Stimulated activated naive CD8-positive, alpha-beta T cell treated with anti-CD3 and anti-CD28 coated beads, Interleukin-15, Interleukin-2, amounts not matched to agents 100 U/mL and 50 U/mL, for 24 hours (primary cell): ENCODE results near the gene TTLL11.

Experiments used
- ATAC-seq: fragments of 150-1000 bp; cut with Tn5 transposase; one replicate; pipeline ENCODE4 v1.10.0; 2021
- DNase-seq: peaks from one replicate; pipeline ENCODE4 v3.0.0; 2021

TTLL11 gene

DNA sequence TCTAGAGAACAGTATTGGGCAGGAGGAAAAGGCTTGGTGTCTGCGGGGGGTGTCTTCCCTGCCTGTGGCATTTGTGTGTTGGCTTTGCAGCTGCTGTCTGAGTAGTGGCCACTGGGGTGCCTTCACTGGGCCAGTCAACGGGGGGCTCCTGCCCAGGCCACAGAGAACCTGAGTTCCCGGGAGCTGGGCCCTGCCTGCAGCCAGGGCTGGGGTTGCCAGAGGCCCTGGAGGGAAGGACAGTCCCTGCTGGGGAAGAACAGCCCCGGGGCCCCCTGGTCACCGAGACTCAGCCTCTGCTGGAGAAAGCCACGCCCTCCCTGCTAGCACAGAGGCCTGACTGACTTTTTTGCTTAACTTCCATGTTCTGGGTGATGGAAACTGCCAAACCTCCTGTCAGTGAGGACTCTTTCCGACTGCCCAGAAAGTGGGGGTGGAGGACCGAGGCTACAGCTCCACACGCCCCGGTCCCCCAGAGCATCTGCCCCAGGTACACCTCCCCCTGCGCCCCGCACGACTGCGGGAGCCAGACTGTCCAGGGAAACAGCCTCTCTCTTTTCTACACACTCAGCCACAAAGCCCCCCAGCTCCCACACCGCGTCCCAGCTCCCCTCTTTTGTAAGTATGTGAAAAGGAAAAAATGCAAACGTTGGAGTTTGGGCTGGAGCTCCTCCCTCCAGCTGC lies 308.2 kb downstream of the TTLL11 start:
- DNase-seq (no peak), ATAC-seq (no peak)

DNA sequence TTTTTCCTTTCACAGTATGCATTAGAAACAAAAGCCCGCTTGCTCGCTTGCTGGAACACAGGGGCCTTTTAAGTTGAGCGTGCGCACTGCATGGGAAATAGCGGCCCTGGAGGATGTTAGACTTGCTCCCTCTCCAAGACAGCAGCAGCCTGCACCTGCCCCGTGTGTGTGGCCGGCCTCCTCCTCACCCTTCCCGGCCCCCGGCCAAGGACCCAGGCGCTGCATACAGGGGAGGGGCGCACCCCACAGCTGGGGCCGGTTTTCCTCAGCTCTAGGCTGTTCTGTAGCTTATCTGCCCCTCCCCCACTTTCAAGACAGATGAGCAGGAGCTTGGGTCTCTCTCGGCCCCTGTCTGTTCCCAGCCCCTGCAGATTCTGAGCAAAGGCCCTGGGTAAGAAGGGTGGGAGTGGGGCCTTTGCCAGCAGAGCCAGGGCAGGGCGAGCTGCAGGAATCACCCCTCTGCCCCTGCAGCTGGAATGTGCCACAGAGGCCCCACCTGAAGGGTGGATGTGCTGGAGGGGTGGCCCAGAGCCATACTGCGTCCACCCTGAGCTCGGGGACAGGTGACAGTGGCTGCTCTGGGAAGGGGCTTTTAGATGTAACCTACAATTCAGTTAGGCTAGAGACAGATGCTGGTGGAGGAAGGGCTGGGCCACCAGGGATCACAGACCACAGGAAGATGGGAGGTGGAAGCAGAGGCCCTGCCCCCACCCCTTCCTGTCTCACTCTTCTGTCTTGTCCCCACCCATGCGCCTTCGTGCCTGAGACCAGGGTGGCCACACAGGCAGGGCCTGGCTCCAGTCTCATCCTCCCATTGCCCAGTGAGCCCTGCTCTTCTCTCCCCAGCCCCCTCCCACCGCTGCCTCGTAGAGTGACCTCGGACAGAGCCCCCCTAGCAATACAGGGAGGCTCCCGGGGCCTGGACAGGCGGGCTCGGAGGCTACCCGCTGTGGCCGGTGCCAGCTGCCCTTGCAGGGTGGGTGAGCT lies 309.3 kb downstream of the TTLL11 start:
- ATAC-seq (no peak), DNase-seq (no peak)

DNA sequence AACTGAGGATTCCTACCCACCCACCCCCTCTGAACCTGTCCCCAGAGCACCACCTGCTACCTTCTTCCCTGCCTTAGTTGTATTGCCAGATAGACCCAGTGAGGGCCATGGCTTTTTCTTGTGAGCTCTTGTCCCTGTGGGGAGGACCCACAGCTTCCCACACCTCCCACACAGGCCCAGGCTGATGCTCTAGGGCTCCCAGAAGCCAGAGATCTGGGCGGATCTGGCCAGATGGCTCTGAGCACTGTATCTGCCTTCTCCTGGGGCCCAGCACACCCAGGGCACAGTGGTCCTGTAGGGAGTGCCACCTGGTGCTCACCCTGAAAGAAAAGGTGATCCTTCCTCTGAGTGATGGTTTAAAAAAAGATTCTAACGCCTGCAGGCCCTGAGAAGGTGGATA lies 310.0 kb downstream of the TTLL11 start:
- DNase-seq (no peak), ATAC-seq (no peak)

DNA sequence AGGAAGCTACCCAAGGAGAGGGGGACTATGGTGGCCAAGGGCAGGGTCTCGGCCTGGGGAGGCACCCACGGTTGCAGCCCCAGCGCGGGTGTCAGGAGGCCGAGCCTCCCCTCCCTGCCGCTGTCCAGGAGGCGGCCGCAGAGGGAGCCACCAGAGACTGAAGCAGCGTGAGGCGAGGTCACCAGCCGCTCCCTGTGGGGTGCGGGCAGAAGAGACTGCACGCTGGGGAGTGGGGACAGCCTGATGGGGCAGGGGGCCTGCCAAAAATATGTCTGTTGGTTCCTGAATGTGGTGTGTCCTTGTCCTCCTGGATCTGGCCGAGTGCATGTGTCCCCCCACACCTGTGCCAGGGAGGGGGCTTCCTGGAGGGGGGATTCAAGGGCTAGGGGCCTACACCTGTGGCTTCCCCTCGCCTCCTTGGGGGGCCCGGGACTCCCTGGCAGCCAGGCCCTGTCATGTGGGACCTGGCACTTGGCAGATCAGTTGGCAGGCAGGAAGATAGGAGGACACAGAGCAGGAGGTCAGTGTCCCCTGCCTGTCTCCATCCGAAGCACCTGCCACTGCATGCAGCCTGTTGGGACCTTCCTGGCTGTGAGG lies 310.5 kb downstream of the TTLL11 start:
- DNase-seq (no peak), ATAC-seq (no peak)

DNA sequence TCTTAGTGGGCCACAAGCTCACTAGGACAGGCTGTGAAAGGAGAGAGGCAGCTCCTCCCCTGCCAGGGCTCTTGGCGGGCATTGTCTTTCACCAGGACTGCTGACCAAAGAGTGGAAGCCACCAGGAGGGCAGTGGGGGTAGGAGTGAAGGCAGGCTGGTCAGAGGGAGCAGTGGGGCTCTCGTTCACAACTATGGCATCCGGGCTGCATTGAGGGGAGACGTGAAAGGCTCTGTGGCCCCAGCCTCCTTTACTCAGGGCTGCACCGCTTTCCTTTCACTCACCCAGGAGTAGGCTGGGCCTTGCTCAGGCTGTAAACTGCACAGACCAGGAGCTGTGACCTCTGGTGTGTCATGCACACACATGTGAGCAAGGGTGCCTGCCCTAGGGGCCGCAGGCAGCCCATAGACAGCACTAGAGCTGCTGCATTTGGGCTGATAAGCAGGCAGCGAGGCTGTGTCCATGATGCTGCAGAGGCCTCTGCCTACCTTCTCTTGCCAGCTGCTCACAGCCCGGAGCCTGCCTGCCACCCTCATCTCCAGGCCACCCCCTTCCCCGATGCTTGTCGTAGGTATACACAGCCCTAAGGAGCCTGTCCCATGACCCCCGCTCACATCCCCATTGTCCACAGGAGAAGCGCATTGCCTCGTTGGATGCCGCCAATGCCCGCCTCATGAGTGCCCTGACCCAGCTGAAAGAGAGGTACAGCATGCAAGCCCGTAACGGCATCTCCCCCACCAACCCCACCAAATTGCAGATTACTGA lies 311.2 kb downstream of the TTLL11 start:
- no peak for ATAC-seq
- no peak for DNase-seq

DNA sequence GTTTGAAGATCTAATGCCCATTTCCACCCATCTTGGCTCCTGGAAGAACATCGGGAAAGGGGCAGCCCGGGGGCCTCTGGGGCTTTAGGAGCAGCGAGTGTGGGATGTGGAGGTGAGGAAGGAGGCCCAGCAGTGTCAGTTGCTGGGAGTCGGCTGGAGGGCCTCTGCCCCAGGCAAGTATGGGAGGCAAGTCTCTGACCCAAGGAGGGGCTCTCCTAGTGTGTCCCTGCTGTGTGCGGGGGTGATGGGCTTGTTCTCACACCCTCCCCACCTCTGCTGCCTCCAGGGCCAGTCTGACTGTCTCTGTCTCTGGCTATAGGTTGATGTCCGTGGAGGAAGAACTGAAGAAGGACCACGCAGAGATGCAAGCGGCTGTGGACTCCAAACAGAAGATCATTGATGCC lies 312.0 kb downstream of the TTLL11 start:
- DNase-seq (no peak), ATAC-seq (no peak)

DNA sequence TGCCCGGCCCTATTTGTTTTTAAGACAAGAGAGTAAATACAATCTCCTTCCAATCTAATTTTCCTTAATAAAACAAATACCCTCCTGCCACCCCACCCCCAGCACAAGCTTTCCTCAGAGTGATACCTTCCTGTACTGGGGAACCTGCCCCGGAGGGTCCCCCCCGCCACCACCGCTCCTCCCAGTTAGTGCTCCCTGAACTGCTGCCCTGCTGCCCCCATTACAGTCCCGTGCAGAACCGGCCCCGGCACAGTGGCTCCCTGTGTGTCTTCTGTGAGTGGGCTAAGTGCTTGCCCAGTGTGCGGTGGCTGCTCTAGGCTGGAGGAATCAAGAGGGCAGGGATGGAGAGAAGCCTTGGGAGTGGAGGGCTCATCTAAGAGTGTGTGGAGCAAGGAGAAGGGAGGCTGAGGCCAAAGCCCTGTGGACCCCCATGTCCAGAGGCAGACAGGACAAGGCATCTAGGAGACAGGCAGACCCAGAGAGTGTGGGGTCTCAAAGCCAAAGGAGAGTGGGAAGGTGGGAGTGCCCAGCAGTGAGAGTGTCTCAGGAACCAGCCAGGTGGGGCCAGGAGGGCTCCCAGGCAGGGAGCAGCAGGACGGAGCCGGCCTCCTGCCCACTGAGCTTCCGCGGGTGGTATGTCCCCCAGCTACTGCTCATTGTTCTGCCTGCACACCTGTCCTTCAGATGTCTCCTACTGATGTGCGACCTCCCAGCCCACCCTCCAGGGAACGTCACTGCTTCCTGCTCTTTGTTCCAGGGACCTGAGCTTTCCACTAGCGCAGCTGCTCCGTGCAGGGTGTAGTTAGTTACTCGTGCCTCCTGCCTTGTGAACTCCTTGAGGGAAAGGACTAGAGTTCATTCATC lies 312.7 kb downstream of the TTLL11 start:
- DNase-seq (no peak), ATAC-seq (no peak)

DNA sequence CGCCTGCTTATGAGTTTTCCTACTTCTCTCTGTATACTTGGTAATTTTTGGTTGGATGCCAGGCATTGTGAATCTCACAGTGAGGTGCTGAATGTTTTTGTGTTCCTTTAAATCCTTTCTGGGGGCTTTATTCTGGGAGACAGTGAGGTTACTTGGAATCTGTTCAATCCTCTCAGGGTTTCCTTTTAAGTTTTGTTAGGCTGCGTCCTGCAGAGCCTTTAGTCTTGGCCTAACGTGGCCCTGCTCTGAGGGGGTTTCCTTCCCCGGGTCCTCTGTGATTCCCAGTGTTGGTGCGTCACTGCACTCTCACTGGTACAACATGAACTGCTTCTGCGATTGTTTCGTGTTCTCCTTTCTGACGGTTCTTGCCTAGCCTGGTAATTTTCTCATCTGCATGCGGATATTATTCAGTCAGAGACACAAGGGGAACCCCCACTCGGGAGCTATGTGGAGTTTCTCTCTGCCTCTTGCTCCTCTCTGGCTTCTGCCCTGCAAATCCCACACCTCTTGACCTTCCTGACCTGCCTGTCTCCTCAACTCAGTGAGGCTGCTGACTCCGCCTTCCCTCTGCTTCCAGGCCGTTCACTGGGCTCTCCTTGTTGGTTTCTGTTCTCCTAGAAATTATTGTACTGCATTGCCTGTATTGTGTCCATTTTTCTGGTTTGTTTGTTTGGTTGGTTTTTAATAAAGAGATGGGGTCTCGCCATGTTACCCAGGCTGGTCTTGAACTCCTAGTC lies 313.6 kb downstream of the TTLL11 start:
- no peak for DNase-seq
- no peak for ATAC-seq

DNA sequence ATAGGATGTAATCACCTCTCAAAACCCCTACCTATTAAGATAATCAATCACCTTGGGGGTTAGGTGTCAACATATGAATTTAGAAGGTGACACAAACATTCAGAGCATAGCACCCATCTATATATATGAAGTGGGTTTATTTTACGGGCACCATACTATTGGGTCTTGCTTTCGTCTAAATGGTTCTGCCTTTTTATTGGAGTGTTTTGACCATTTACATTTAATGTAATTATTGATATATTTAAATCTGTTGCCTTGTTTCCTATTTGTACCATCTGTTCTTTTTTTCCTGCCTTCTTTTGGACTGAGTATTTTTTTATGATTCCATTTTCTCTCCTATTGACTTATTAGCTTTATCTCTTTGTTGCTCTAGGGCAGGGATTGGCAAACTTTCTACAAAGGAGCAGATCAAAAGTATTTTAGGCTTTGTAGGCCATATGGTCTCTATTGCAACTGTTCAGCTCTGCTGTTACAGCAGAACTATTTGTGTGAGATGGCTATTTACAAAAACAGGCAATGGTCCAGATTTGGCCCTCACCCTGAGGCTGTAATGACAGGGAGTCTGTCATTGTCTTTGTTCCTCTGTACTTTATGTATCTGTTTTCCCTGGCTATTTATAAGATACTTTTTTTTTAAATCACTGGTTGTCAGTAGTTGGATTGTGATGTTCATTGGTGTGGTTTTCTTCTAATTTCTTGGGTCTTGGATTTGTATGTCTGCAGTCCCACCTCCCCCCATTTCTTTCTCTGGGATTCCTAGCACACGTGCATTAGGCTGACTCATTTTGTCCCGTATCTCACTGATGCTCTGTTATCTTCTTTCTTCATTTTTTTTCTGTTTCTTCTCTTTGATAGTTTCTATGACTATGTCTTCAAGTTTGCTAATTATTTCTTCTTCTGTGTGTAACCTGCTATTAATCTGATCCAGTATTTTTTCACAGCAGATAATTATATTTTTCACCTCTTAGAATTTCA lies 314.6 kb downstream of the TTLL11 start:
- ATAC-seq: no peak
- DNase-seq: no peak

DNA sequence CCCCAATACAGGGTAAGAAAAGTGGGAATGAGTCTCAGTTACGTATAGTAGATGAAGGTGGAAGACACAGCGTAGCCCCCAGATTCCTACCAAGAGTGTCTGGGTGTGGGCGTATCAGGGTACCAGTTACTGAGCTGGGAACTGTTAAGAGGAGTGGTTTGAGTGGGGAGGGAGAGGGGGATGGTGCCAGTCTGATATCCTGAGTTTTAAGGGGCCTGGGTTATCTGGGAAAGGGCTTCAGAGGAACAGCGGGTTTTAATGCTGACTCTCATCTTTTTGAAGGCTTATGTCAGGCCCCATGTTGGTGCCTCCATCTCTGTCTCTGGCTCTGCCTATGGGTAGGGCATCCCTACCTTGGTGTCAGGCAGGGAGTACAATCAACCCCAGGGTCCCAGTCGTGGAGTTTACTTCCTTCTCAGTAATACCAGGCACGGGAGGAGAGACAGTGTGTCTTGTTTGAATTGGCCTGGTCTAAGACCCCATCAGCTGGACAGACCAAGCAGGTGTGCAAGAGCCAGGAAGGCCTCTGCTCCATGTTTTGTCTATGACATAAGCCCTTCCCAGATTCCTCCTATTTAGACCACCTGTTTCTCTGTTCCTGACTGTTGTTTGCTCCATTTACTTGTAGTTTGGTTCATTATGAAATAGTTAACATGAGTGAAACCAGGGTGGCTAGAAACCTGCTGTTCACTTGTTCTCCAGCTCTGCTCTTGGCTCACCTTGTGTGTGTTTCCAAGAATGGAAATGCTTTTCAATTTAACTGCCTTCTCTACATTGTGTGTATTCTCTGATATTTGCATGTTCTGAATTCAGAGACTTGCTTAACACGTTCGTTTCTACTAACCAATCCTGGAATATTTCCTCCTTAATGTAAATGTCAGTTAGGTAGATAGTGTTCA lies 316.1 kb downstream of the TTLL11 start:
- DNase-seq (no peak), ATAC-seq (no peak)

DNA sequence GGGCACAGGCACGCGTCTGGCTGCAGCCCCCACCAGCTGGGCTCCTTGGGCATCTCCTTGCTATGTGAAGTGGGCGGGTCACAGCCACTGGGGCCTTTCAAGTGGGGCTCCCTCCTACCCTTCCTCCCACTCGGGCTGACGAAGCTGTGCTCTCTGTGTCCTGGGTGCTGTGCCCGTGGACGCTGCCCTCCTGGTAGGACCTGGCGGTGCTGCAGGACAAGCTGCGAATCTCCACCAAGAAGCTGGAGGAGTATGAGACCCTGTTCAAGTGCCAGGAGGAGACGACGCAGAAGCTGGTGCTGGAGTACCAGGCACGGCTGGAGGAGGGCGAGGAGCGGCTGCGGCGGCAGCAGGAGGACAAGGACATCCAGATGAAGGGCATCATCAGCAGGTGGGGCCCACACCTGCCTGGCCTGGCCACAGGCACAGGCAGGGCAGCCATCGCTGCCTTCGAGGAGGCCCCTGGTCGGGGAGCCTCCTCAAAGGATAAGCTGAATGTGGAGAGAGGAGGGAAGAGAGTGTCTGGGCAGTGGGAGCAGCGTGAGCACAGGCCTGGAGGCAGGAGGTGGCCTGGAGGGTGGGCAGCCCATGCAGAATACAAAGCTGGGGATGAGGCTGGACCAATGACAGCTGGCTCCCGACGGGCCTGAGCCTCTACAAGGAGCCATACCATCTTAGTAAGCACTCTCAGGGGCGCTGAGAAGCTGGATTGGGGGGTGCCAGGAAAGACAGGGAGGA lies 316.9 kb downstream of the TTLL11 start:
- DNase-seq: no peak

DNA sequence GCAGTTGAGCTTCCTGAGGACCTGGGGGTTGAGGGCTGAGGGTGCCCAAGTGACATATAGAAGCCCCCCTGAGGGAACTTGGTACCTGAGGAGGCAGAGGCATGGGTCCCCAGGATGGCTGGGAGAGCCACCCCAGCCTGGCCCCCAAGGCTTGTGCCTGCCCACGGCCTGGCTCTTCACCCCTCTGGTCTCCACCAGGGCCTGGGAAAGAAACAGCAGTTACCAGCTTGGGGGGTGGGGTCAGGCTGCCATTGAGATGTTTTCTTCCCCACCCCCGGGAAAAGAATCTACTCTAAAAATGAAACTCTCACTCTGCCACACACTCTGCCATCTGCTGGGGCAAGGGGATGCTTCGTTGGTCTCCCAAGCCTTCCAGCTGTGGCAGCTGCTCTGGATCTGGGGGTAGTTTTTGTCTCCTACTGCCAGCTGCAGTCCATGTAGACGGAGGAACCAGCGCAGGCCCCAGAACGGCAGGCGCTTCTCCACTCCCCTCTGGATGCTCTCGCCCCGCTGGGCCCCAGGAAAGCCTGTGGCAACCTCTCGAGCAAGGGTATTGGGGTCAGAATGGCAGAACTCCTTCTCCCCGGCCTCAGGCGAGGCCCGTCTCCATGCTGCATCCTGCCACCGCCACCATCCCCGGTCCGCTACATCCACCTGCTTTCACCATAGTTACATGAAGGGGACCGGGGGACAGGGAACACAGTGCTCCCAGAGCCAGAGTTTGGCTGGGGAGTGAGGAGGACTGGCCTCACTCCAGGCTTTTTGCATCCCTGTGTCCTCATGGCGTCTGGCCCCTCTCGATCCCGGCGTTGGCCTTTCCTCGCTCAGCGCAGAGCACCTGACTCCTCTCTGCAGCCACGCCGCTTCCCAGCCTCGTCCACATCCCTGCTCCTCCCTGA lies 318.1 kb downstream of the TTLL11 start:
- ATAC-seq (no peak), DNase-seq (no peak)

More for the DNA sequence above, 316.9 kb downstream of the TTLL11 start:
- ATAC-seq: no peak

DNA sequence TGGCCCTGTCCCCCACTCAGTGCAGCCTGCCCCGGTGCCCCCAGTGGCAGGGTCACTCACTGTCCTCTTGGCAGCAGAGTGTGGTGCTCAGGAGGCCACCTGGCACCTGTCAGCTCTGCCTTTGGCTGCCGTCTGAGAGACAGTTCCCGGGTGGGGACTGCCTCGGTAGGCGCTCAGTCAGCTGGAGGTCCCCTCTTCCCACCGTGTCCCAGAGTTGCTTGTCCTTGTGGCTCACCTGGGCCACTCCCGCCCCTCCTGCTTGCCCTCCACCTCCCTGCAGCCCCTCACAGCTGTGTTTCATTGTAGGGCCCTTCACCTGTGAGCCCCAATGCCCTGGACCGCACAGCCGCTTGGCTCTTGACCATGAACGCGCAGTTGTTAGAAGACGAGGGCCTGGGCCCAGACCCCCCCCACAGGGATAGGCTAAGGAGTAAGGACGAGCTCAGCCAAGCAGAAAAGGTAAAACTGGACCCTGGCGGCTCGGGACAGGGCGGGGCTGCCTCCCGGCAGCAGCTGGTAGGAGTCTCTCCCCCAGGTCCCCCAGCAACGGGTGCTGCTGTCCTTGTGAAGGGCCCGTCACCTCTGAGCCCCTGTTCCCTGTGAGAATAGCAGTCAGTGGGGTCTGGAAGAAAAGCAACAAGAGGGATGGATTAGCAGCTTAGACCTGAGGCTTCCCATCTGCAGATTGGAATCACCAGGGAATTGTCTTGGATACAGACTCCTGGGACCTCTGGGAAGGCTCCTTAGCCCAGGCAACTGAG lies 319.0 kb downstream of the TTLL11 start:
- no peak for DNase-seq

DNA sequence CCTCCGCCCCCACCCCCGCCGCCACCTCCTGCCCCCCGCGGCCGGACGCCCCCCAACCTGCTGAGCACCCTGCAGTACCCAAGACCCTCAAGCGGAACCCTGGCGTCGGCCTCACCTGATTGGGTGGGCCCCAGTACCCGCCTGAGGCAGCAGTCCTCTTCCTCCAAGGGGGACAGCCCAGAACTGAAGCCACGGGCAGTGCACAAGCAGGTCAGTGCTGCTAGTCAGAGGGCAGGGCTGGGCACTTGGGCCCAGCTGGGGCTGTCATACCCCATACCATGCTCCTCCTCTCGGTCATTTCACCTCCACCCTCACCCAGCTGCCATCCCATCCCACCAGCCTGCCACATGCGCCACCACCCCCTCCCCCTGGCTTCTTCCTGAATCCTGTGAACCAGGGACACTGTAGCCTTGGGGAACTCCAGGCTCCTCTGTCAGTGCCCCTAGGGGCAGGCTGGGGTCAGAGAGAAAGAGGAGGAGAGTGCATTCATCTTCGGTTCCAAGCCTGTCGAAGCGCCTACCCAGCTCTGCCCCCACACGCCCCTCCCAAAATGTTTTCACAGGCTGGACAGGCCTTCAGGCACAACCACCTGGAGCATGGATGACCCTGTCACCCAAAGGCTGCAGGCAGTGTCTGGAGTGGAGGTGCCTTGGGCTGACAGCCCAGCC lies 319.7 kb downstream of the TTLL11 start:
- ATAC-seq (no peak), DNase-seq (no peak)

More for the DNA sequence above, 319.0 kb downstream of the TTLL11 start:
- no peak for ATAC-seq
